Astrocyte of the cerebellum (primary cell): ENCODE measurements around the gene HABP4.

Source experiments
- DNase-seq: peaks from one replicate; pipeline ENCODE4 v3.0.0-alpha.2; 2011; ENCODE audit warnings: low read depth
- H3K4me3 ChIP-seq: 2 replicates; pipeline ENCODE4 v1.5.1; 2011; ENCODE audit warnings: mild to moderate bottlenecking, low read depth, low read length, moderate library complexity
- CTCF ChIP-seq: IDR thresholded peaks from 2 replicates; pipeline ENCODE4 v1.5.1; 2012; ENCODE audit warnings: low read length, low read depth, moderate library complexity, mild to moderate bottlenecking; ENCODE audit errors: missing control alignments
- in situ Hi-C: cut with HindIII; loops from 2 replicates; pipeline ENCODE4 v1.10.0; 2017; ENCODE audit warnings: low sequenced_read_pairs

The HABP4 gene

GRCh38 chr9:96523374-96523773 lies 73.4 kb downstream of the HABP4 start:
- no peak for TF ChIP-seq CTCF
- no peak for DNase-seq
- in situ Hi-C loops, result no loop called here
- H3K4me3 ChIP-seq, result no peak overlapping the region

- no peak for DNase-seq
- in situ Hi-C loops, result no loop called here
- no peak overlapping the region for H3K4me3 ChIP-seq
- no peak for TF ChIP-seq CTCF
These were observed 74.1 kb downstream of the HABP4 start for GRCh38 chr9:96524045-96524444.

- no peak overlapping the region for H3K4me3 ChIP-seq
- in situ Hi-C loops, result no loop called here
- no peak for DNase-seq
- TF ChIP-seq CTCF, result no peak
These were observed 74.8 kb downstream of the HABP4 start for GRCh38 chr9:96524764-96525163.

GRCh38 chr9:96532173-96532572 lies 82.2 kb downstream of the HABP4 start:
- no peak for TF ChIP-seq CTCF
- no peak overlapping the region for H3K4me3 ChIP-seq
- in situ Hi-C loops, result no loop called here
- DNase-seq, result no peak

- no peak for DNase-seq
- TF ChIP-seq CTCF, result no peak
- in situ Hi-C loops, result no loop called here
- H3K4me3 ChIP-seq, result no peak overlapping the region
These were observed 90.1 kb downstream of the HABP4 start for GRCh38 chr9:96540106-96540505.
